NB4 (cell line): ENCODE data around the gene DAPK1.
A peak's percentile ranks its signal among the peaks of the same experiment; 100 is the strongest.
"Not testable (repeated sequence)": the region's sequence is repeated elsewhere in the genome, so short reads cannot be mapped to it uniquely, and the experiment has no call there.

Experiments used
- DNase-seq: peaks from one replicate; pipeline ENCODE4 v3.0.0; 2010; ENCODE audit warnings: low read depth
- H3K4me3 ChIP-seq: one replicate; pipeline ENCODE4 v1.5.1; 2011; ENCODE audit warnings: mild to moderate bottlenecking, low read depth, low read length, moderate library complexity
- CTCF ChIP-seq: IDR thresholded peaks from one replicate; pipeline ENCODE4 v1.5.1; 2012; ENCODE audit warnings: low read depth, low read length
- MAX ChIP-seq: IDR thresholded peaks from 2 replicates; pipeline ENCODE4 v1.6.1; 2011; ENCODE audit warnings: low read depth, low read length
- MYC ChIP-seq: IDR thresholded peaks from 2 replicates; pipeline ENCODE4 v1.6.1; 2011; ENCODE audit warnings: low read depth, low read length
- POLR2A ChIP-seq: IDR thresholded peaks from 2 replicates; pipeline ENCODE4 v1.6.1; 2011; ENCODE audit warnings: mild to moderate bottlenecking; ENCODE audit not compliant: insufficient read length; ENCODE audit errors: extremely low read depth

The DAPK1 gene

GRCh38 chr9:87499424-87500017 lies 1.9 kb downstream of the DAPK1 start:
- H3K4me3 ChIP-seq, result no peak overlapping the region
- DNase-seq, result no peak
- no peak for TF ChIP-seq POLR2A
- TF ChIP-seq MAX, result no peak
- TF ChIP-seq MYC, result no peak
- TF ChIP-seq CTCF, result no peak

GRCh38 chr9:87500491-87501270 lies 3.0 kb downstream of the DAPK1 start:
- TF ChIP-seq MAX (no peak), CTCF (no peak), POLR2A (no peak), MYC (no peak)
- H3K4me3 ChIP-seq, result no peak overlapping the region
- DNase-seq, result no peak

- H3K4me3 ChIP-seq, DNase-seq: not testable (repeated sequence)
These were observed 3.6 kb downstream of the DAPK1 start for GRCh38 chr9:87501271-87501656.

GRCh38 chr9:87501806-87502205 lies 4.1 kb downstream of the DAPK1 start:
- DNase-seq, result no peak
- no peak overlapping the region for H3K4me3 ChIP-seq
- TF ChIP-seq CTCF (no peak), MAX (no peak), POLR2A (no peak), MYC (no peak)

GRCh38 chr9:87502391-87503221 lies 4.9 kb downstream of the DAPK1 start:
- TF ChIP-seq MYC (no peak), MAX (no peak), CTCF (no peak), POLR2A (no peak)
- DNase-seq, result peak; percentile 25
- H3K4me3 ChIP-seq, result no peak overlapping the region

- no peak overlapping the region for H3K4me3 ChIP-seq
- no peak for DNase-seq
- TF ChIP-seq MYC, result no peak
- no peak for TF ChIP-seq MAX
- no peak for TF ChIP-seq CTCF
- no peak for TF ChIP-seq POLR2A
These were observed 5.8 kb downstream of the DAPK1 start for GRCh38 chr9:87503430-87503829.
